Measurements from ENCODE around the gene IQCN. TPM values are rescaled to one million over a fixed set of nuclear protein-coding genes. Genes with fewer than 3 reads are reported as not detected.

Gene IQCN
- total RNA-seq, 4 donors from 2014 or later, result 0.23 to 3.1 (median 0.96) TPM

- Histone ChIP-seq H3K4me3 (no peak overlapping the region), H3K36me3 (no peaks in the 10 kb centered on the region), H3K9me3 (no peaks in the 10 kb centered on the region), H3K4me1 (peaks cover 17 to 40% (median 24%) of the 10 kb centered on the region in 3 donors), H3K27me3 (no peaks in the 10 kb centered on the region), H3K27ac (peak overlapping the region in 1 of 4 donors; percentile 38)
- intact Hi-C loops (cut with DNase I), result no loop called here
- no peak for TF ChIP-seq POLR2A (IDR thresholded peaks at IDR 0.05)
- TF ChIP-seq CTCF (IDR thresholded peaks at IDR 0.05), result no peak
- no peak for DNase-seq
- 60 to 64% methylated on average over 5 to 6 of the region's 6 CpGs for WGBS, 2 donors
Measured at GRCh38 chr19:18298601-18299000, 24.3 kb upstream of the IQCN start.

- H3K9me3 ChIP-seq, result no peaks in the 10 kb centered on the region
- H3K4me1 ChIP-seq, result peaks cover 17 to 42% (median 24%) of the 10 kb centered on the region in 3 donors
- no peak overlapping the region for H3K27ac ChIP-seq
- H3K36me3 ChIP-seq, result no peaks in the 10 kb centered on the region
- H3K27me3 ChIP-seq, result no peaks in the 10 kb centered on the region
- 34 to 57% methylated on average over 4 of the region's 4 CpGs for WGBS, 2 donors
- TF ChIP-seq CTCF (IDR thresholded peaks at IDR 0.05) (no peak), POLR2A (IDR thresholded peaks at IDR 0.05) (no peak)
- H3K4me3 ChIP-seq, result no peak overlapping the region
- no peak for DNase-seq
- intact Hi-C loops (cut with DNase I), result no loop called here
Measured at GRCh38 chr19:18297308-18297707, 23.1 kb upstream of the IQCN start.

GRCh38 chr19:18295034-18295451 is 20.8 kb upstream of the IQCN start:
- H3K4me3 ChIP-seq, result no peak overlapping the region
- no peaks in the 10 kb centered on the region for H3K9me3 ChIP-seq
- H3K36me3 ChIP-seq, result no peaks in the 10 kb centered on the region
- 69 to 89% methylated on average over 4 of the region's 4 CpGs for WGBS, 2 donors
- H3K27me3 ChIP-seq, result no peaks in the 10 kb centered on the region
- DNase-seq, result no peak
- intact Hi-C loops (cut with DNase I), result no loop called here
- H3K4me1 ChIP-seq, result peaks cover 18 to 43% (median 26%) of the 10 kb centered on the region in 3 donors
- H3K27ac ChIP-seq, result peak overlapping the region in 1 of 4 donors; percentile 100
- TF ChIP-seq POLR2A (IDR thresholded peaks at IDR 0.05), result no peak

- Histone ChIP-seq H3K27me3 (no peaks in the 10 kb centered on the region), H3K4me1 (peaks cover 21 to 49% (median 26%) of the 10 kb centered on the region in 3 donors), H3K4me3 (no peak overlapping the region), H3K27ac (peak overlapping the region; percentile 87 to 100 (median 97)), H3K9me3 (no peaks in the 10 kb centered on the region), H3K36me3 (no peaks in the 10 kb centered on the region)
- intact Hi-C loops (cut with DNase I), result no loop called here
- 20% methylated on average over 3 of the region's 9 CpGs; no CpG with 5 or more reads in 1 of the 2 donors for WGBS, 2 donors
- no peak for DNase-seq
- TF ChIP-seq POLR2A (IDR thresholded peaks at IDR 0.05) (no peak), CTCF (IDR thresholded peaks at IDR 0.05) (no peak)
Measured at GRCh38 chr19:18294467-18294864, 20.2 kb upstream of the IQCN start.

- WGBS, 2 donors, result 45 to 60% methylated on average over 5 to 12 of the region's 18 CpGs
- peak overlapping the region in 3 of 4 donors; percentile 61 to 87 (median 71) for H3K4me3 ChIP-seq
- no peaks in the 10 kb centered on the region for H3K36me3 ChIP-seq
- H3K9me3 ChIP-seq, result no peaks in the 10 kb centered on the region
- H3K27ac ChIP-seq, result peak overlapping the region; percentile 87 to 100 (median 97)
- H3K4me1 ChIP-seq, result peaks cover 21 to 49% (median 26%) of the 10 kb centered on the region in 3 donors
- DNase-seq, result no peak
- TF ChIP-seq POLR2A (IDR thresholded peaks at IDR 0.05) (no peak), CTCF (IDR thresholded peaks at IDR 0.05) (no peak)
- intact Hi-C loops (cut with DNase I), result no loop called here
- no peaks in the 10 kb centered on the region for H3K27me3 ChIP-seq
Measured at GRCh38 chr19:18293642-18294466, 19.6 kb upstream of the IQCN start.

All from esophagus squamous epithelium (tissue), 5 donors.